GM19397 (cell line): ENCODE results near the gene LRRC75B.
"Not testable (repeated sequence)": the region's sequence is repeated elsewhere in the genome, so short reads cannot be mapped to it uniquely, and the experiment has no call there.

Experiments
- ATAC-seq: cut with Tn5 transposase; IDR thresholded peaks from one replicate; pipeline ENCODE4 v1.9.1; 2021; ENCODE audit warnings: mild to moderate bottlenecking, moderate library complexity; ENCODE audit not compliant: unreplicated experiment

LRRC75B gene

DNA sequence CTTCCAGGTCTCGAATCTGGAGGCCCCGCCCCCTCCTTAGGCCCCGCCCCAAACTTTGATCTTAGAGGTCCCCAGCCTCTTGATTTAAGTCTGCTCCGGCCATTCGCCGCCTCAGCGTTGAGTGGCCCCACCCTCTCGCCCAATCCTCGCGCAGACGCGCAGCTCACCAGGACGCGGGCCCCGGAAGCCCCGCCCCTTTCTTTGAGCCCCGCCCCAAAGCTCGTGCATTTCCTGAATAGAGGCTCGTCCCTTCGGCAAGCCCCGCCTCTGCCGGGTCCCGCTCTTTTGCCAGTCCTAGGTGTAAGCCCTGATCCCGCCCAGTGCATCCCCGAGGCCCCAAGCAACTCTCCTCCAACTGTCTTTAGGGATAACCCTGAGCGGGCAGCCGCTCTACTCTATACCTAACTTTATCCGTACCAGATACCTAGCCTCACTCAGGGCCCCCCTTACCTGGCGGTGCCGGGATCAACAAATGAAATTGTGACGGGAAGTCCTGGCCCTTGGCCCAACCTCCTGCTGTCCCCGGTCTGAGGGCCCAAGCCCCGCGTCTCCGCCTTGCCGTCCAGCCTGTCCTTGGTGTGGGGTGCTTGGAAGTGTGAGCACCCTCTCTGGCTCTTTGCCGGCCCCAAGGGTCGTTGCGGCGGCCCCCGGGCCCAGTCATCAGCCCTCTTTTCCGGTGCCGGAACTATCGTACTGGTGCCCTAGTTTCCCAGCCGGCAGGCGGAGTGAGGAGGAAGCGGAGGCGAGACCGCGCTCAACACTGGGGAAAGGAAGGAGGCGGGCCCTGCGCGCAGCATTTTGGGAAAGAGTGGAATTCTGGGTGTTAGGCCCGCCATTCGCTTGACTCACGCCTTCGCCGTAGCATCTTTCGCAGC, 37.5 kb downstream of the LRRC75B start, which contains the start of gene SNRPD3:
TSS of gene SNRPD3 (plus strand) at position 835 of the 875 bp plus-strand sequence. CDS start 1,676 bp downstream, outside the sequence.
- ATAC-seq = peak; percentile 69

GRCh38 chr22:24554313-24555164, 38.3 kb downstream of the LRRC75B start, which contains the start of gene GUCD1:
GUCD1 (minus strand) TSS chr22:24555138; CDS start chr22:24554991, 147 bp downstream.
- ATAC-seq = no peak

- ATAC-seq = no peak
Measured at GRCh38 chr22:24553597-24554312, 39.1 kb downstream of the LRRC75B start.

GRCh38 chr22:24552503-24553286, 40.2 kb downstream of the LRRC75B start:
- ATAC-seq = not testable (repeated sequence)

- no peak for ATAC-seq
Measured at GRCh38 chr22:24550902-24551435, 41.9 kb downstream of the LRRC75B start.

GRCh38 chr22:24550028-24550901, 42.6 kb downstream of the LRRC75B start:
- ATAC-seq = no peak

DNA sequence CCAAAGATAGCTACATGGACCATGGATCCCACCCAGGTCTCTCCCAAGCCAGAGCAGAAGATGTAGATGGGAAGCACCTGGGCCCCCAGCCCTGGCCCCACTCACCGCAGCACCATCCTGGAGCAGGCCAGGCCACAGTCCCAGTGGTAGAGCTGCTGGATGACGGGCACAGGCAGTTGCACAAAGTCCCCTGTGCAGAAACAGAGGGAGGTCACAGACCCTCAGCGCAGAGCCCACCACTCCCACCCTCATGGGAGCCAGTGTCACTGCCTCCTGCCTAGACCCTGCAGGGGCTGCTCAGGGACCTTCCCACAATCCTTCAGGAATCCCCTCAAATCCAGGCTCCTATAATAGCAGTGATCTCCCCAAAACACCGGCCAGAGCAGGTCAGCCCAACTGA, 44.1 kb downstream of the LRRC75B start:
- ATAC-seq = no peak

DNA sequence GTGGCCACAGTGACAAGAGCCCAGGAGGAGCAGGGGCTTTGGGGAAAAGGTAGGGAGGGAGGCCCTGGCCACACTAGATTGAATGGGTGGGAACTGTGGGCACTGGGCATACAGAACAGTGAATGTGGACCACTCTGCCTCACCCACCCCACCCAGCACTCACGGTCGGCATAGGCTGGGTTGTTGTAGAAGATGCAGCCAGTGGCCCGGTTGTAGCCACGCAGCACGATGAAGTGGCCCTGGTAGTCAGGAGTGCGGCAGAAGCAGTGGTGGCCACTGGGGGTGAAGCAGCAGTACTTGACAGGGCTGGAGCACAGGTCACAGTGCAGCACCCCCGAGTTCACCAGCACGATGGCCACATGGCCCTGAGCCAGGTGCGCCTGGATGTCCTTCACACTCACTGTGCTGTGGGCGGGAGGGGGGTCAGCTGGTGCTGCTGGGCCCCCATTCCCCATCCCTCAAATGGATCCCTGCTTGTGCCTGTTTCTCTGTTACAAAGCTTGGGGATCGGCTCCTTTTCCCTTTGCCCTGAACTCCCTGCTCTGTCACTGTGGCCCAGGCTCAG, 49.1 kb downstream of the LRRC75B start:
- no peak for ATAC-seq

DNA sequence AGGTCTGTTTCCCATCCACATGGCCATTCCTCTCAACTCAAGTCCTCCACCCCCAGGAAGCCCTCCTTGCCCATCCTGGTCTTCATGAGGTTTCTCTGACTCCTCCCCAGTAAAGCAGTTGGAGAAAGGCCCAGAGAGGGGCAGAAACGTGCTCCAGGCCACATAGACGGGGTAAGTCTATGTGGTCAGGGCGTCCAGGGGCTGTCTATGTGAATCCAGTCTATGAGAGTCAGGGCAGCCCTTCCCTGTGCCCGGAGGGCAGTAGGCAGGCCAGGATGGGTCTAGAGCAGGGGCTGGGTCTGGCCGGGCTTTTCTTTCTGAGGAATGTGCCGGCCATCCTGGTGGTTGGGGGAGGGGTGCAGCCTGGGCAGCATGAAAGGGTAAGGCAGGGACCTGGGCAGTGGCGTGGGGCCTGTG, 49.7 kb downstream of the LRRC75B start:
- no peak for ATAC-seq

DNA sequence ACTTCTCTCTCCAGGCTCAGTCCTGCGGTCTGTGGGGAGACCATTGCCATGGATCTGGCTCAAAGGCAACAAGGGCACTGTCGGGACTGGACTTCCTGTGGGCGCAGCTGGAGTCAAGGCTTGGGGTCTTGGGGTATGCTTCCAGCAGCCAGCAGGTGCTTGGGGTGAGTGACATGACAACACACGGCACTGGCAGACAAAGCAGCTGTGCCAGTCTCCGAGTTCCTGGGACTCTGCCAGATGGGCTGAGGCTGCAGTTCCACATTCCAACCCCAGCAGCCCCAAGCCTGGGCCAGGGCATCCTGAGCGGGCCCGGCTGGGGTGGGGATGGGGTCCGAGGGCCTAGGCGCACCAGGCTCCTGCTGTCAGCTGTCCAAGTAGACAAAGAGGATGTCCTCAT, 50.2 kb downstream of the LRRC75B start:
- ATAC-seq = no peak

- no peak for ATAC-seq
Measured at GRCh38 chr22:24541681-24542515, 51.0 kb downstream of the LRRC75B start.

DNA sequence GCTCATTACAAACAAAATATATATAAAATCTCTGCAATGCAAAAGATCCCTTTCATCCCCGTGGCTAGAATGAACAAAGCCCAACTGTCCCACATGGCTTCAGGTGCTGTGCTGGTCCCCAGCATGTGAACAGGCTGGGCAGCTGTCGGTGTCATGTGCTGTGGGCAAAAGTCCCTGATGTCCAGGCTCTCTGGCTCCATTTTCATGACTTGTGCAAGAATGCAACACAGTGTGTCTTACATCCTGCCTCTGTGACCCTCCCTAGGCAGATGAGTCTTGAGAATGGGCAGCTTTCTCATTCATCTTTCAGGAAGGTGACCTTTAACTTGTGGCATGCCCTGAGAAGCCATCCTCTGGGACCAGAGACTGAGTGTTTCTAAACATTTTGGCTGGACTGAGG, 52.4 kb downstream of the LRRC75B start:
- no peak for ATAC-seq

DNA sequence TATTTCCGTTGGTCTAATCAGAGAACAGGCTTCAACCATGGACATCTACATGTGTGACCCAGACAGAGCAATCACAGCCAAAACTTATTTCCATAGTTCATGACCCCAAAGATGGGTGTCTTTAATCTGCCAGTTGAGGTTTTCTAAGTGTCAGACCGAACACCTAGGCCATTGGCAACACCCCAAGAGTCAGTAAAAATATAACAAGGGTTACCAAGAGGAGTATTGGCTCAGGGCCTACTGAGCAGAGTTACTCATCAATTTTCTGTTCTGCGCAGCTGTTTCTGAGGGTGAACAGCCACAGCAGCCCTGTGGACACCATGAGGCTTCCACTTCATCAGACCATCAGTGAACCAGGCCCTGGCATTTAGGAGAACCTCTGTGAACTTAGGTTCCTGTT, 56.8 kb downstream of the LRRC75B start:
- ATAC-seq = no peak
